HepG2 (cell line): ENCODE data around the gene SMG7. TPM values are rescaled to one million over a fixed set of nuclear protein-coding genes. Genes with fewer than 3 reads are reported as not detected.

ENCODE experiments used
- ATAC-seq: fragments of 200-7000 bp; cut with Tn5 transposase; 3 replicates; pipeline ENCODE4 v1.9.1; 2020; ENCODE audit warnings: mild to moderate bottlenecking, moderate library complexity
- BruUV-seq: library from RNA; stranded (reverse); fragments of 400-500 nt; replicated peaks from 2 replicates; lab custom pipeline; 2021; lab: Mats Ljungman, UMichigan
- CTCF ChIA-PET: fragments of 300-600 bp; formaldehyde crosslinking; extraction: SDS; loops from one replicate; lab custom pipeline; 2021; ENCODE audit warnings: low total read pairs, inconsistent platforms, low intra/inter-chr PET ratio; lab: Yijun Ruan, JAX
- POLR2A ChIA-PET: fragments of 350-600 bp; sonication (Branson Sonifier 250); formaldehyde crosslinking; loops from one replicate; lab custom pipeline; 2020; ENCODE audit warnings: antibody characterized with exemption, inconsistent platforms; lab: Yijun Ruan, JAX
- DNase-seq: peaks from one replicate; pipeline ENCODE4 v3.0.0-alpha.2; 2015; ENCODE audit warnings: low spot score
- FAIRE-seq: peaks from 3 replicates; lab custom pipeline; 2011; peaks lifted over from hg19 to GRCh38; lab: Jason Lieb, UNC
- H2AFZ ChIP-seq: one replicate; pipeline ENCODE4 v1.6.1; 2011; ENCODE audit warnings: low read length, inconsistent platforms
- H3K27ac ChIP-seq: fragments of 300-600 bp; 3 replicates; pipeline ENCODE4 v1.8.0; 2011; ENCODE audit warnings: mixed run types, mild to moderate bottlenecking, mixed read lengths, low read length, inconsistent platforms; ENCODE audit not compliant: insufficient read depth; ENCODE audit errors: extremely low read length
- H3K27me3 ChIP-seq, 2 experiments: fragments of 200-600 bp in 1 of 2; 2 replicates in 1 of 2; 3 replicates in 1 of 2; pipeline versions ENCODE4 v1.6.0 to v1.8.0; 2011; ENCODE audit warnings: low read length in 2 of 2, mild to moderate bottlenecking in 2 of 2, moderate library complexity in 2 of 2, inconsistent platforms in 1 of 2; ENCODE audit not compliant: insufficient read depth in 2 of 2, control insufficient read depth in 1 of 2
- H3K36me3 ChIP-seq, 2 experiments: fragments of 200-600 bp in 1 of 2; replicated peaks in 1 of 2; 2 replicates in 1 of 2; 3 replicates in 1 of 2; pipeline versions ENCODE4 v1.5.1 to v1.8.0; 2011; ENCODE audit warnings: low read length in 2 of 2, inconsistent platforms in 1 of 2; ENCODE audit not compliant: insufficient read depth in 2 of 2, control insufficient read depth in 1 of 2
- H3K4me1 ChIP-seq: 2 replicates; pipeline ENCODE4 v1.5.1; 2012; ENCODE audit warnings: low read length, inconsistent platforms; ENCODE audit not compliant: insufficient read depth
- H3K4me2 ChIP-seq: 2 replicates; pipeline ENCODE4 v1.6.0; 2011; ENCODE audit warnings: low read depth, low read length, inconsistent platforms
- H3K4me3 ChIP-seq, 3 experiments: fragments of 200-600 bp in 1 of 3; sonication (generic), shearing (Covaris generic) in 1 of 3; replicated peaks in 1 of 3; 2 replicates each; pipeline ENCODE4 v1.5.1; 2011 to 2016; ENCODE audit warnings: low read length in 3 of 3, inconsistent platforms in 2 of 3, low read depth in 2 of 3, mild to moderate bottlenecking in 2 of 3, control low read depth in 1 of 3, mixed read lengths in 1 of 3; ENCODE audit not compliant: insufficient read depth in 1 of 3
- H3K79me2 ChIP-seq: one replicate; pipeline ENCODE4 v1.6.1; 2011; ENCODE audit warnings: low read length, inconsistent platforms; ENCODE audit not compliant: insufficient read depth
- H3K9ac ChIP-seq: 2 replicates; pipeline ENCODE4 v1.6.0; 2011; ENCODE audit warnings: mild to moderate bottlenecking, low read depth, low read length, inconsistent platforms; ENCODE audit not compliant: insufficient read depth
- H3K9me3 ChIP-seq: 2 replicates; pipeline ENCODE4 v1.5.1; 2012; ENCODE audit warnings: mild to moderate bottlenecking, low read length
- H4K20me1 ChIP-seq: 2 replicates; pipeline ENCODE4 v1.6.0; 2011; ENCODE audit warnings: inconsistent platforms, mild to moderate bottlenecking, low read length, moderate library complexity; ENCODE audit not compliant: insufficient read depth
- ARID4A ChIP-seq: sonication (generic); formaldehyde crosslinking; IDR thresholded peaks from 2 replicates; pipeline ENCODE4 v1.5.0; 2020; ENCODE audit warnings: mild to moderate bottlenecking, missing genetic modification reagents, borderline replicate concordance
- BCL3 ChIP-seq: sonication (generic); formaldehyde crosslinking; IDR thresholded peaks from 2 replicates; pipeline ENCODE4 v1.5.1; 2020; ENCODE audit warnings: mild to moderate bottlenecking, missing genetic modification reagents, moderate library complexity
- BHLHE40 ChIP-seq: IDR thresholded peaks from 2 replicates; pipeline ENCODE4 v1.6.1; 2011; ENCODE audit warnings: low read length, improper control_type of control experiment
- CREBL2 ChIP-seq: sonication (generic); formaldehyde crosslinking; IDR thresholded peaks from 2 replicates; pipeline ENCODE4 v1.8.1; 2023; ENCODE audit warnings: missing genetic modification reagents, mild to moderate bottlenecking, borderline replicate concordance
- ELF1 ChIP-seq: sonication (generic); formaldehyde crosslinking; IDR thresholded peaks from 2 replicates; pipeline ENCODE4 v1.4.0; 2020; ENCODE audit warnings: missing genetic modification reagents
- EZH2 ChIP-seq: conservative IDR thresholded peaks from 2 replicates; pipeline ENCODE4 v1.6.1; 2012; ENCODE audit warnings: mild to moderate bottlenecking, low read depth, low read length, moderate library complexity
- KDM4B ChIP-seq: sonication (generic); formaldehyde crosslinking; IDR thresholded peaks from 2 replicates; pipeline ENCODE4 v1.4.0; 2020; ENCODE audit warnings: missing genetic modification reagents
- NR2C2 ChIP-seq: sonication (generic); formaldehyde crosslinking; IDR thresholded peaks from 2 replicates; pipeline ENCODE4 v1.4.0; 2020; ENCODE audit warnings: missing genetic modification reagents, mild to moderate bottlenecking, moderate library complexity, borderline replicate concordance
- RCOR2 ChIP-seq: IDR thresholded peaks from 2 replicates; pipeline ENCODE4 v1.6.1; 2016; ENCODE audit warnings: missing biosample characterization, missing genetic modification reagents
- SIN3A ChIP-seq: IDR thresholded peaks from 2 replicates; pipeline ENCODE4 v1.6.1; 2011; ENCODE audit warnings: low read depth, mild to moderate bottlenecking, control low read depth, low read length, borderline replicate concordance
- ZFP37 ChIP-seq: sonication (generic); formaldehyde crosslinking; IDR thresholded peaks from 2 replicates; pipeline ENCODE4 v1.4.0; 2020; ENCODE audit warnings: missing genetic modification reagents, borderline replicate concordance
- ZGPAT ChIP-seq: IDR thresholded peaks from 2 replicates; pipeline ENCODE4 v1.6.1; 2016; ENCODE audit warnings: mild to moderate bottlenecking
- ZNF224 ChIP-seq: sonication (generic); formaldehyde crosslinking; IDR thresholded peaks from 2 replicates; pipeline ENCODE4 v1.5.0; 2020; ENCODE audit warnings: mild to moderate bottlenecking, missing genetic modification reagents
- ZNF414 ChIP-seq: sonication (generic); formaldehyde crosslinking; IDR thresholded peaks from 2 replicates; pipeline ENCODE4 v1.5.0; 2020; ENCODE audit warnings: missing genetic modification reagents
- ZNF501 ChIP-seq: sonication (generic); formaldehyde crosslinking; IDR thresholded peaks from 2 replicates; pipeline ENCODE4 v1.5.1; 2020; ENCODE audit warnings: mild to moderate bottlenecking, moderate library complexity, missing genetic modification reagents
- ZNF703 ChIP-seq: sonication (generic); formaldehyde crosslinking; IDR thresholded peaks from 2 replicates; pipeline ENCODE4 v1.5.1; 2020; ENCODE audit warnings: missing genetic modification reagents, mild to moderate bottlenecking, moderate library complexity, borderline replicate concordance
- WGBS: methylation state at CpG from one replicate; pipeline ENCODE4 v1.1.6; 2017; ENCODE audit warnings: low lambda C conversion rate; 5-methylcytosine and 5-hydroxymethylcytosine counted together
- in situ Hi-C: cut with HindIII; loops from 2 replicates; pipeline ENCODE4 v1.10.0; 2017; ENCODE audit warnings: low pct_unique_long_range_greater_than_20kb; ENCODE audit not compliant: extremely low pct_ligation_motif_present
- intact Hi-C: fragments of 100-400 bp; cut with micrococcal nuclease; formaldehyde crosslinking; loops from one replicate; pipeline ENCODE4 v1.10.0; 2022; ENCODE audit not compliant: unreplicated experiment
- polyA plus RNA-seq, 8 experiments: library from polyadenylated mRNA; depleted of rRNA in 3 of 8; stranded (reverse) in 7 of 8; unstranded in 1 of 8; fragments of >200 nt; fragmentation: Illumina TruSeq in 4 of 8; extraction: Trizol in 4 of 8; gene quantifications; 2 replicates each; pipeline versions ENCODE4 v1.2.1 to v1.2.3, GENCODE V29; 2011 to 2016; ENCODE audit warnings: low read depth in 4 of 8, missing spikeins in 1 of 8, mixed read lengths in 1 of 8; ENCODE audit not compliant: insufficient read depth in 1 of 8
- total RNA-seq, 5 experiments: library from RNA; depleted of rRNA; stranded (reverse); fragments of >200 nt; fragmentation: Illumina TruSeq; extraction: Trizol; gene quantifications; 2 replicates each; pipeline ENCODE4 v1.2.3, GENCODE V29; 2016; ENCODE audit warnings: low read depth in 1 of 5

Gene SMG7
- total and polyA plus RNA-seq, 2 of the 13 experiments (the other 11 are each of a cell fraction or from before 2014, with no cell fraction given): 14.9 to 27.9 TPM

GRCh38 chr1:183466781-183467180 is 5.5 kb upstream of the SMG7 start:
- H3K27me3 ChIP-seq: no peaks in the 10 kb centered on the region; a peak in 1 of 5 replicates
- no peak for TF ChIP-seq RCOR2 (CRISPR knock-in tag)
- no peak for TF ChIP-seq BCL3 (CRISPR knock-in tag)
- no peak for TF ChIP-seq ZGPAT (CRISPR knock-in tag)
- TF ChIP-seq ZNF501 (CRISPR knock-in tag): no peak
- no peak for TF ChIP-seq ZNF414 (CRISPR knock-in tag)
- TF ChIP-seq ELF1: no peak
- no peak for TF ChIP-seq BHLHE40
- TF ChIP-seq SIN3A: no peak
- TF ChIP-seq ZNF224: no peak
- TF ChIP-seq ZFP37 (CRISPR knock-in tag): no peak
- no peak for TF ChIP-seq CREBL2 (CRISPR knock-in tag)
- TF ChIP-seq ZNF703 (CRISPR knock-in tag): no peak
- TF ChIP-seq ARID4A (CRISPR knock-in tag): no peak
- TF ChIP-seq EZH2: no peak
- TF ChIP-seq NR2C2 (CRISPR knock-in tag): no peak
- TF ChIP-seq KDM4B (CRISPR knock-in tag): no peak
- TF ChIP-seq, all 625 proteins: peak for 0
- in situ Hi-C loops: no loop called here
- Histone ChIP-seq H3K36me3 (no peaks in the 10 kb centered on the region), H3K4me3 (no peak overlapping the region), H3K4me2 (no peak overlapping the region), H3K27ac (no peak overlapping the region), H3K9ac (no peak overlapping the region), H3K79me2 (no peaks in the 10 kb centered on the region), H3K4me1 (peaks cover 23% of the 10 kb centered on the region), H4K20me1 (no peaks in the 10 kb centered on the region), H3K9me3 (no peaks in the 10 kb centered on the region), H2AFZ (no peak overlapping the region)
- BruUV-seq: no TSS peak
- intact Hi-C loops: no loop called here
- ChIA-PET CTCF (no interaction called here), POLR2A (no interaction called here)
- FAIRE-seq (no peak), DNase-seq (no peak), ATAC-seq (no peak)
- WGBS: 48% methylated on average over 2 of the region's 2 CpGs
